H9 (cell line): Measurements from ENCODE around the gene CYB5A. TPM values are rescaled to one million over a fixed set of nuclear protein-coding genes. Genes with fewer than 3 reads are reported as not detected.

Experiments used
- DNase-seq: peaks from one replicate; pipeline ENCODE4 v3.0.0-alpha.2; 2017
- H2AFZ ChIP-seq: one replicate; pipeline ENCODE4 v1.6.1; 2013; ENCODE audit warnings: mild to moderate bottlenecking, low read length, control low read depth, moderate library complexity
- H2AK5ac ChIP-seq: 2 replicates; pipeline ENCODE4 v1.6.1; 2013; ENCODE audit warnings: low read length, control low read depth, mixed read lengths; ENCODE audit not compliant: insufficient read length
- H2BK120ac ChIP-seq: one replicate; pipeline ENCODE4 v1.6.1; 2013; ENCODE audit warnings: low read depth, mild to moderate bottlenecking, low read length, control low read depth, inconsistent platforms; ENCODE audit not compliant: poor library complexity, severe bottlenecking
- H2BK12ac ChIP-seq: 2 replicates; pipeline ENCODE4 v1.6.1; 2013; ENCODE audit warnings: low read length, control low read depth, mixed read lengths, low read depth; ENCODE audit not compliant: insufficient read length
- H2BK15ac ChIP-seq: 2 replicates; pipeline ENCODE4 v1.6.1; 2013; ENCODE audit warnings: low read depth, low read length, control low read depth
- H2BK20ac ChIP-seq: one replicate; pipeline ENCODE4 v1.6.1; 2013; ENCODE audit warnings: low read depth, mild to moderate bottlenecking, low read length, control low read depth, inconsistent platforms; ENCODE audit not compliant: poor library complexity, severe bottlenecking
- H2BK5ac ChIP-seq: 2 replicates; pipeline ENCODE4 v1.6.1; 2013; ENCODE audit warnings: low read length, control low read depth, mixed read lengths; ENCODE audit not compliant: insufficient read length
- H3K14ac ChIP-seq: 2 replicates; pipeline ENCODE4 v1.6.1; 2013; ENCODE audit warnings: low read length, control low read depth; ENCODE audit not compliant: insufficient read depth
- H3K18ac ChIP-seq: 2 replicates; pipeline ENCODE4 v1.6.1; 2013; ENCODE audit warnings: low read depth, mild to moderate bottlenecking, mixed read lengths, low read length, control low read depth; ENCODE audit not compliant: insufficient read length
- H3K23ac ChIP-seq: 2 replicates; pipeline ENCODE4 v1.6.1; 2013; ENCODE audit warnings: low read length, control low read depth, mixed read lengths, low read depth; ENCODE audit not compliant: insufficient read length
- H3K23me2 ChIP-seq: 2 replicates; pipeline ENCODE4 v1.6.1; 2013; ENCODE audit warnings: low read depth, mild to moderate bottlenecking, mixed read lengths, low read length, control low read depth; ENCODE audit not compliant: insufficient read length, poor library complexity, severe bottlenecking
- H3K27ac ChIP-seq: 2 replicates; pipeline ENCODE4 v1.5.1; 2013; ENCODE audit warnings: low read length, control low read depth, mixed read lengths, low read depth; ENCODE audit not compliant: insufficient read length
- H3K27me3 ChIP-seq: 2 replicates; pipeline ENCODE4 v1.6.1; 2013; ENCODE audit warnings: low read length, control low read depth, inconsistent platforms; ENCODE audit not compliant: insufficient read depth
- H3K4ac ChIP-seq: 2 replicates; pipeline ENCODE4 v1.6.1; 2013; ENCODE audit warnings: low read depth, mild to moderate bottlenecking, control low read depth, inconsistent platforms, low read length, moderate library complexity
- H3K4me1 ChIP-seq: 2 replicates; pipeline ENCODE4 v1.6.1; 2013; ENCODE audit warnings: low read length, control low read depth, inconsistent platforms; ENCODE audit not compliant: insufficient read depth
- H3K4me2 ChIP-seq: 2 replicates; pipeline ENCODE4 v1.6.1; 2013; ENCODE audit warnings: low read length, control low read depth, mixed read lengths; ENCODE audit not compliant: insufficient read length, insufficient read depth
- H3K56ac ChIP-seq: 2 replicates; pipeline ENCODE4 v1.6.1; 2013; ENCODE audit warnings: low read depth, mild to moderate bottlenecking, mixed read lengths, low read length, control low read depth; ENCODE audit not compliant: insufficient read length
- H3K79me1 ChIP-seq: 2 replicates; pipeline ENCODE4 v1.6.1; 2013; ENCODE audit warnings: low read depth, mild to moderate bottlenecking, moderate library complexity, low read length, control low read depth, inconsistent platforms; ENCODE audit not compliant: insufficient read depth, poor library complexity, severe bottlenecking
- H3K79me2 ChIP-seq: 2 replicates; pipeline ENCODE4 v1.6.1; 2013; ENCODE audit warnings: low read length, control low read depth, inconsistent platforms; ENCODE audit not compliant: insufficient read depth
- H3K9ac ChIP-seq: 2 replicates; pipeline ENCODE4 v1.6.1; 2013; ENCODE audit warnings: low read length, control low read depth, mixed read lengths; ENCODE audit not compliant: insufficient read length; ENCODE audit errors: extremely low read depth
- H3K9me3 ChIP-seq: one replicate; pipeline ENCODE4 v1.6.1; 2013; ENCODE audit warnings: low read depth, low read length, inconsistent platforms; ENCODE audit not compliant: control insufficient read depth
- H3T11ph ChIP-seq: one replicate; pipeline ENCODE4 v1.6.1; 2013; ENCODE audit warnings: mild to moderate bottlenecking, low read length, control low read depth, inconsistent platforms
- H4K20me1 ChIP-seq: one replicate; pipeline ENCODE4 v1.6.1; 2013; ENCODE audit not compliant: control insufficient read depth, insufficient read length, insufficient read depth
- H4K5ac ChIP-seq: 2 replicates; pipeline ENCODE4 v1.6.1; 2013; ENCODE audit warnings: low read depth, mild to moderate bottlenecking, mixed read lengths, low read length, control low read depth; ENCODE audit not compliant: insufficient read length
- H4K8ac ChIP-seq: replicated peaks from 2 replicates; pipeline ENCODE4 v1.6.1; 2013; ENCODE audit warnings: low read length, control low read depth, mixed read lengths, low read depth; ENCODE audit not compliant: insufficient read length
- H4K91ac ChIP-seq: 2 replicates; pipeline ENCODE4 v1.6.1; 2013; ENCODE audit warnings: low read depth, mild to moderate bottlenecking, moderate library complexity, mixed read lengths, low read length, control low read depth; ENCODE audit not compliant: insufficient read length
- H3K27ac Mint-ChIP-seq, 3 experiments: 2 replicates in 2 of 3; 3 replicates in 1 of 3; pipeline ENCODE4 v1.8.0; 2020 to 2021; ENCODE audit warnings: mixed read lengths in 3 of 3, mild to moderate bottlenecking in 1 of 3, moderate library complexity in 1 of 3
- H3K27me3 Mint-ChIP-seq: 2 replicates; pipeline ENCODE4 v1.8.0; 2021; ENCODE audit warnings: low read depth, mild to moderate bottlenecking, moderate library complexity, mixed read lengths
- H3K36me3 Mint-ChIP-seq, 3 experiments: 2 replicates in 2 of 3; 3 replicates in 1 of 3; pipeline ENCODE4 v1.8.0; 2020 to 2021; ENCODE audit warnings: low read depth in 3 of 3, mixed read lengths in 3 of 3; ENCODE audit not compliant: insufficient read depth in 1 of 3
- H3K4me1 Mint-ChIP-seq, 2 experiments: 2 replicates each; pipeline ENCODE4 v1.8.0; 2020; ENCODE audit warnings: mixed read lengths in 2 of 2
- H3K4me3 Mint-ChIP-seq, 2 experiments: 2 replicates in 1 of 2; 3 replicates in 1 of 2; pipeline ENCODE4 v1.8.0; 2020 to 2021; ENCODE audit warnings: mild to moderate bottlenecking in 2 of 2, mixed read lengths in 2 of 2, moderate library complexity in 1 of 2
- H3K9me3 Mint-ChIP-seq, 2 experiments: 2 replicates in 1 of 2; 3 replicates in 1 of 2; pipeline ENCODE4 v1.8.0; 2020; ENCODE audit warnings: mild to moderate bottlenecking in 2 of 2, mixed read lengths in 2 of 2, moderate library complexity in 1 of 2
- WGBS: extraction: QIAGEN DNeasy Blood & Tissue Kit; methylation state at CpG from one replicate; pipeline ENCODE4 v1.1.7; 2013; ENCODE audit warnings: missing lambda C conversion rate, low lambda C conversion rate, mixed read lengths; ENCODE audit not compliant: insufficient read length; ENCODE audit errors: extremely low coverage; 5-methylcytosine and 5-hydroxymethylcytosine counted together
- total RNA-seq: library from RNA; stranded (reverse); gene quantifications from 2 replicates; pipeline ENCODE4 v1.2.1, GENCODE V29; 2021
- TF ChIP-seq, protein P1 (sequence below): fragments of 200-600 bp; sonication (generic); conservative IDR thresholded peaks from 3 replicates; pipeline ENCODE4 v1.8.0; 2021; ENCODE audit warnings: antibody characterized with exemption, mild to moderate bottlenecking

Gene CYB5A
- total RNA-seq, 1 experiment from 2014 or later, result 93.2 TPM

GRCh38 chr18:74261053-74261713 lies 30.6 kb downstream of the CYB5A start:
- WGBS, result no CpG with 5 or more reads among the region's 6 CpGs
- peaks cover 11 to 31% (median 19%) of the 10 kb centered on the region in 3 experiments; a peak in 6 of 7 replicates for H3K36me3 Mint-ChIP-seq
- H3K27me3 Mint-ChIP-seq, result no peaks in the 10 kb centered on the region
- Histone ChIP-seq H3K27ac (no peak overlapping the region), H4K91ac (no peak overlapping the region), H4K8ac (no peak overlapping the region), H2BK15ac (no peak overlapping the region), H4K5ac (no peak overlapping the region), H2BK12ac (no peak overlapping the region), H3T11ph (no peak overlapping the region), H2BK5ac (no peak overlapping the region), H3K56ac (no peak overlapping the region), H2AK5ac (no peak overlapping the region), H3K9me3 (no peaks in the 10 kb centered on the region), H3K9ac (no peak overlapping the region), H3K4me1 (0 out of 2 replicates have a peak, but pooled peaks cover 3% of the 10 kb centered on the region), H3K23ac (no peak overlapping the region), H2BK120ac (no peak overlapping the region), H3K4me2 (no peak overlapping the region), H3K14ac (no peak overlapping the region), H3K79me1 (no peaks in the 10 kb centered on the region), H3K23me2 (no peaks in the 10 kb centered on the region), H3K27me3 (no peaks in the 10 kb centered on the region), H3K79me2 (no peaks in the 10 kb centered on the region; the same call in 1 of the 2 replicates), H2AFZ (no peak overlapping the region), H3K18ac (no peak overlapping the region), H4K20me1 (no peaks in the 10 kb centered on the region), H2BK20ac (no peak overlapping the region), H3K4ac (no peak overlapping the region)
- peaks cover 11 to 12% of the 10 kb centered on the region in 2 experiments for H3K4me1 Mint-ChIP-seq
- TF ChIP-seq, protein P1, sequence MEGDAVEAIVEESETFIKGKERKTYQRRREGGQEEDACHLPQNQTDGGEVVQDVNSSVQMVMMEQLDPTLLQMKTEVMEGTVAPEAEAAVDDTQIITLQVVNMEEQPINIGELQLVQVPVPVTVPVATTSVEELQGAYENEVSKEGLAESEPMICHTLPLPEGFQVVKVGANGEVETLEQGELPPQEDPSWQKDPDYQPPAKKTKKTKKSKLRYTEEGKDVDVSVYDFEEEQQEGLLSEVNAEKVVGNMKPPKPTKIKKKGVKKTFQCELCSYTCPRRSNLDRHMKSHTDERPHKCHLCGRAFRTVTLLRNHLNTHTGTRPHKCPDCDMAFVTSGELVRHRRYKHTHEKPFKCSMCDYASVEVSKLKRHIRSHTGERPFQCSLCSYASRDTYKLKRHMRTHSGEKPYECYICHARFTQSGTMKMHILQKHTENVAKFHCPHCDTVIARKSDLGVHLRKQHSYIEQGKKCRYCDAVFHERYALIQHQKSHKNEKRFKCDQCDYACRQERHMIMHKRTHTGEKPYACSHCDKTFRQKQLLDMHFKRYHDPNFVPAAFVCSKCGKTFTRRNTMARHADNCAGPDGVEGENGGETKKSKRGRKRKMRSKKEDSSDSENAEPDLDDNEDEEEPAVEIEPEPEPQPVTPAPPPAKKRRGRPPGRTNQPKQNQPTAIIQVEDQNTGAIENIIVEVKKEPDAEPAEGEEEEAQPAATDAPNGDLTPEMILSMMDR, result no peak
- no peak for DNase-seq
- H3K27ac Mint-ChIP-seq, result peak overlapping the region in 1 of 3 experiments; percentile 36; a peak in 1 of 7 replicates
- no peak overlapping the region for H3K4me3 Mint-ChIP-seq
- no peaks in the 10 kb centered on the region for H3K9me3 Mint-ChIP-seq
